Prostate gland (tissue), 2 donors: ENCODE measurements around the gene BANP.

ENCODE experiments used
- POLR2A ChIP-seq: fragments of 450-650 bp; IDR thresholded peaks from one replicate; pipeline ENCODE4 v1.6.1; 2016; ENCODE audit warnings: antibody characterized with exemption, mild to moderate bottlenecking
- POLR2AphosphoS5 ChIP-seq: sonication (generic); formaldehyde crosslinking; IDR thresholded peaks from one replicate; pipeline ENCODE4 v1.6.1; 2017; ENCODE audit warnings: antibody characterized with exemption
- TF ChIP-seq, protein P1 (sequence below), 4 experiments: fragments of 200-600 bp in 2 of 4; fragments of 450-650 bp in 2 of 4; sonication (generic) in 2 of 4; IDR thresholded peaks; 1 replicate in 3 of 4; 2 replicates in 1 of 4; pipeline ENCODE4 v1.5.1; 2016 to 2019; ENCODE audit warnings: antibody characterized with exemption in 4 of 4, mild to moderate bottlenecking in 2 of 4, moderate library complexity in 2 of 4

GRCh38 chr16:88015806-88016140, 64.5 kb downstream of the BANP start:
- TF ChIP-seq, protein P1, sequence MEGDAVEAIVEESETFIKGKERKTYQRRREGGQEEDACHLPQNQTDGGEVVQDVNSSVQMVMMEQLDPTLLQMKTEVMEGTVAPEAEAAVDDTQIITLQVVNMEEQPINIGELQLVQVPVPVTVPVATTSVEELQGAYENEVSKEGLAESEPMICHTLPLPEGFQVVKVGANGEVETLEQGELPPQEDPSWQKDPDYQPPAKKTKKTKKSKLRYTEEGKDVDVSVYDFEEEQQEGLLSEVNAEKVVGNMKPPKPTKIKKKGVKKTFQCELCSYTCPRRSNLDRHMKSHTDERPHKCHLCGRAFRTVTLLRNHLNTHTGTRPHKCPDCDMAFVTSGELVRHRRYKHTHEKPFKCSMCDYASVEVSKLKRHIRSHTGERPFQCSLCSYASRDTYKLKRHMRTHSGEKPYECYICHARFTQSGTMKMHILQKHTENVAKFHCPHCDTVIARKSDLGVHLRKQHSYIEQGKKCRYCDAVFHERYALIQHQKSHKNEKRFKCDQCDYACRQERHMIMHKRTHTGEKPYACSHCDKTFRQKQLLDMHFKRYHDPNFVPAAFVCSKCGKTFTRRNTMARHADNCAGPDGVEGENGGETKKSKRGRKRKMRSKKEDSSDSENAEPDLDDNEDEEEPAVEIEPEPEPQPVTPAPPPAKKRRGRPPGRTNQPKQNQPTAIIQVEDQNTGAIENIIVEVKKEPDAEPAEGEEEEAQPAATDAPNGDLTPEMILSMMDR (IDR thresholded peaks at IDR 0.05) = no peak
- TF ChIP-seq POLR2AphosphoS5 (no peak), POLR2A (no peak)
